Mesodermal cell (in vitro differentiated cells): ENCODE data around the gene CTNNB1.
"Not testable (repeated sequence)": the region's sequence is repeated elsewhere in the genome, so short reads cannot be mapped to it uniquely, and the experiment has no call there.

ENCODE experiments used
- H3K27ac ChIP-seq: 2 replicates; pipeline ENCODE4 v1.7.0; 2013; ENCODE audit warnings: mild to moderate bottlenecking, low read depth, low read length, moderate library complexity; ENCODE audit not compliant: severe bottlenecking
- H3K36me3 ChIP-seq: 2 replicates; pipeline ENCODE4 v1.7.1; 2013; ENCODE audit warnings: mild to moderate bottlenecking, low read length, moderate library complexity; ENCODE audit not compliant: control insufficient read depth, insufficient read depth
- H3K4me1 ChIP-seq: one replicate; pipeline ENCODE4 v1.7.1; 2013; ENCODE audit warnings: mild to moderate bottlenecking, low read length; ENCODE audit not compliant: insufficient read depth, control insufficient read depth, poor library complexity, severe bottlenecking
- H3K4me3 ChIP-seq: 2 replicates; pipeline ENCODE4 v1.7.0; 2013; ENCODE audit warnings: low read length, control low read depth, mild to moderate bottlenecking; ENCODE audit not compliant: insufficient read depth, poor library complexity, severe bottlenecking; ENCODE audit errors: extremely low read depth
- H3K9me3 ChIP-seq: 2 replicates; pipeline ENCODE4 v1.7.1; 2013; ENCODE audit warnings: mild to moderate bottlenecking, low read length, moderate library complexity; ENCODE audit not compliant: control insufficient read depth
- WGBS, 2 experiments: methylation state at CpG; one replicate each; pipeline ENCODE4 v1.1.5; 2013; ENCODE audit warnings: missing lambda C conversion rate in 2 of 2; ENCODE audit not compliant: insufficient coverage in 2 of 2; 5-methylcytosine and 5-hydroxymethylcytosine counted together

The CTNNB1 gene

DNA sequence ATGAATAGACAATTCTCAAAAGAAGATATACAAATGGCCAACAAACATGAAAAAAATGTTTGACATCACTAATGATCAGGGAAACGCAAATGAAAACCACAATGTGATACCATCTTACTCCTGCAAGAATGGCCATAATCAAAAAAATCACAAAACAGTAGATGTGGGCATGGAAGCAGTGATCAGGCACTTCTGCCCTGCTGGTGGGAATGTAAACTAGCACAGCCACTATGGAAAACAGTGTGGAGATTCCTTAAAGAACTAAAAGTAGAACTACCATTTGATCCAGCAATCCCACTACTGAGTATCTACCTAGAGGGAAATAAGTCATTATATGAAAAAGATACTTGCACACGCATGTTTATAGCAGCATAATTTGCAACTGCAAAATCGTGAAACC, 85.6 kb downstream of the CTNNB1 start:
- not testable (repeated sequence) for H3K9me3 ChIP-seq, H3K4me1 ChIP-seq, H3K4me3 ChIP-seq, H3K36me3 ChIP-seq, H3K27ac ChIP-seq
- 83 to 100% methylated on average over 1 to 2 of the region's 3 CpGs for WGBS, 2 experiments

DNA sequence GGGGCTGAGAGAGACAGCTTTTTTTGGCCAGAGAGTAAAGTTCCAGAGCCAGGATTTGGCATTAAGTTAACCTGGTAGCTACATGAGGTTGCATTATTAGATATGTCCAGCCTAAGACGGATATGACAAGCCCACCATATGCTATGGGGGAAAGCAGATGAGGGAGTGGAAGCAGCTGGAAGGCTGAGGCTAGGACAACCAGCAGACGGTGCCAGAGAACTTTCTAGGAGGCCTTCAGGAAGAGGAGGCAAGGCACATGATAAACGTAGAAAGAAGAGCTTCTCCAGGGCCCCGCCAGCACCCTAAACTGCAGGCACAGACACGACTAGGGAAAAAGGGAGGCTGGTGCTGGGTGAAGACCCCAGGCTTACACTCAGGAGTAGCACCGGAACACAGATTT, 87.0 kb downstream of the CTNNB1 start:
- Histone ChIP-seq H3K4me3 (no peak overlapping the region), H3K36me3 (no peaks in the 10 kb centered on the region), H3K9me3 (no peaks in the 10 kb centered on the region), H3K4me1 (no peaks in the 10 kb centered on the region), H3K27ac (no peak overlapping the region)
- 59 to 65% methylated on average over 6 of the region's 6 CpGs for WGBS, 2 experiments

DNA sequence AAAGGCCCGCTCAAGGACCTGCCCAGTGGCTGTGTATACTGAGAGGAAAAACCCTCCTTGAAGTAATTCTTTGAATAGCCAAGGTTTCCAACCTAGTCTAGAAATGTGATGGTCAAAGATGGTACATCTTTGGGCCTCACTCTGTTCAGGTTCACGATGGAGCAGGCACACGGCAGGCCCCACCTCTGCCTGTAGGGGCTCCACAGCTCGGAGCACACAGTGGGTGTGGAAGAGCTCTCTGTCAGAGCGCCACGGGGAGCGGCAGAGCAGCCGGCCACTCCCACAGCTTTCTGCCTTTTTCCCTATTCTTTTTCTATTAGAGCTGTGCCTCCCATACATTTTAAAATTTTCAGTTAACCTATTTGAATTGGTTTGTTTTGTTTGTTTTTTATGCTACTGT, 89.5 kb downstream of the CTNNB1 start:
- H3K9me3 ChIP-seq, result no peaks in the 10 kb centered on the region
- 71 to 96% methylated on average over 1 to 5 of the region's 8 CpGs for WGBS, 2 experiments
- no peaks in the 10 kb centered on the region for H3K36me3 ChIP-seq
- no peaks in the 10 kb centered on the region for H3K4me1 ChIP-seq
- H3K4me3 ChIP-seq, result no peak overlapping the region
- no peak overlapping the region for H3K27ac ChIP-seq
